Hematopoietic multipotent progenitor cell treated with erythropoietin and hydrocortisone succinate and interleukin-3 and kit ligand, for 8 days (in vitro differentiated cells): ENCODE results near the gene PRKAR1B.

ENCODE experiments used
- DNase-seq: peaks from one replicate; pipeline ENCODE4 v3.0.0-alpha.2; 2015

PRKAR1B gene

DNA sequence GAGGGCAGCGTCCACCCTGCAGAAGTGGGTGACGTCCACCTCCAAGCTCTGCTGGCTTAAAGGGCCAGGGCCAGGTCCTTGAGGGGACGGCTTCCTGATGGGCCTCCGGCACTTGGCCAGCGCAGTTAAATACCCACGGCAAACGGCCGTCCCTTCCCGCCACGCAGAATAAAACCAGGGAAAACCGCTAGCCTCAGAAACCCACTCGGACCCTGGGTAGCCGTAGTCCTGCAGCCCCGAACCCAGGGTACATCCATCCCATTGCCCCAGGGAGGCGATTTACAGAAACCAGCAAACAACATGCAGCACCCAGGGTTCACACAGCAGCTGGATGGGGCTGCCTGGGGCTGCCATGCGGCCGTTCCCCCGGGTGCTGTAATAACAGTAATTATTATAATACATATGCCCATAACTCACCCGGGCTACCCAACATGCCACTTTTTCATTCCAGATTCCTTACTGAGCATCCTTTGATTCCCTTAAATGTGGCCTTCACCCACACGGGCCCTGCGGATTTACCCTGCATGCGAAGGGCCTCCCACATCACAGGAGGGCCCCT, 126.0 kb downstream of the PRKAR1B start:
- DNase-seq: no peak

DNA sequence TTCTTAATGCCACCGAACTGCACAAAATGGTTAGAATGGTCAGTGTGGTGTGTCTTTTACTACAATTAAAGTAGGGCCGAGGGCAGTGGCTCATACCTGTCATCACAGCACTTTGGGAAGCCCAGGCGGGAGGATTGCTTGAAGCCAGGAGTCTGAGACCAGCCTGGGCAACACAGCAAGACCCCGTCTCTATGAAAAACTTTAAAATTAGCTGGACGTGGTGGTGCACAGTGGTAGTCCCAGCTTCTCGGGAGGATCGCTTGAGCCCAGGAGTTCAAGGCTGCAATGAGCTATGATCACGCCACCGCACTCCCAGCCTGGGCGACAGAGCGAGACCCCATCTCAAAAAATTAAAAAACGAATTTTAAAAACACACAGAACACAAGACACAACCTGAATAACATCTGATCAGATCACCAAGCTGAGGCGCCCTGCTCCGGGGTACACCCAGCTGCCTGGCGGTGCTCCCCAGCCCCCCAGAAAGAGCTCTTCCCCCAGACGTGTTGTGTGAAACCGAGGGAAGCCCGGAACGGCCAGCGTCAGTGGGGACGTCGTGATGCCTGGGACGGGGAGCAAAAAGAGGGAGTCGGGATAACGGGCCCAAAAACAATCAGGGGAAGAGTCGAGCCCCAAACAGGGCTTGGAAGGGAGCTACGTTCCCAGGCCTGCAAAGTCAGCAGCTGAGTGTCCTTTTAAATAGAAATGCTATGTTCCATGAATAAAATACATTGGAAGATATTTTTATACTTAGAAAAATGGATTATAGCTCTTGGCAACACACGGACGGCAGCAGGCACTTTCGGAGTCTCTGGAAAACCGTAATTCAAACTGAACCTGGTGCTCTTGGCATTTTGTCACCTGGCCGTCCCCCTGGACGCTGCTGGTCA, 126.7 kb downstream of the PRKAR1B start:
- DNase-seq: no peak

DNA sequence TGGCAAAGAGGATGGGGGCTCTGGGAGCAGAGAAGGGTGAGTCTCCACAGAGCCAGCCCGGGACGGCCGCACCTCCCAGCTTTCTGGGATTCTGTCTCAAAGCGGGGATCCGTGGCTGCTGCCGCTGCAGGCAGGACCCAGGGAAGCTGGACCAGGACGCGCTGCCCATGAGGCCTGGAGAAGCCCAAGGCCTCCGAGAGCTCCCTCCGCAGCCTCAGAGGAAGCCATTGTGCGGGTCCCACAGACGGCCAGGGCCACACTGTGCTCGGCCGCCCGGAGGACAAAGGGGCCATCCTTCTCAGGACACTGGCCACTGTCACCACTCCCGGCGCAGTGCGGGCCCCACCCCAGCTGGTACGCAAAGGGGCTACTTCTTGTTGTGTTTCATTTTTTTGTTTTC, 128.2 kb downstream of the PRKAR1B start:
- DNase-seq: no peak

- DNase-seq: no peak
Observed at GRCh38 chr7:597348-598178, 129.5 kb downstream of the PRKAR1B start.

- DNase-seq: no peak
Observed at GRCh38 chr7:596819-597182, 130.3 kb downstream of the PRKAR1B start.

- no peak for DNase-seq
Observed at GRCh38 chr7:596071-596818, 130.8 kb downstream of the PRKAR1B start.

DNA sequence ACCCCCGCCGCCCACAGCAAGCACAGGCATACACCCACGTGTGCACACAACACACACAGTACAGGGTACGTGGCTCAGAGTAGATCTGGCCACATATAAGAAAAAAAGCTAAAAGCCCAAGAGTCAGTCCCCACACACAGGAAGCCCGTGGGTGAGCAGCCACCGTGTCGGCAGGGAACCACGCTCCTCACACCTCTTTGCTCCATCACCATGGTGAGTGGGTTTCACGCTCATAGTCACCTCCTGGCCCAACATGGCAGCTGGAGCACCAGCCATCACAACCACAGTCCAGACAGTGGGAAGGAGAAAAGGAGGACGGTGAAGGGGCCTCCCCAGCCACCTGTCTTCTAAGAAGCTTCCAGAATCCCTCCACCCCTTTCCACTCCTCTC, 131.5 kb downstream of the PRKAR1B start:
- DNase-seq: no peak

- DNase-seq: no peak
Observed at GRCh38 chr7:594920-595620, 132.0 kb downstream of the PRKAR1B start.

- DNase-seq: no peak
Observed at GRCh38 chr7:594212-594913, 132.7 kb downstream of the PRKAR1B start.

DNA sequence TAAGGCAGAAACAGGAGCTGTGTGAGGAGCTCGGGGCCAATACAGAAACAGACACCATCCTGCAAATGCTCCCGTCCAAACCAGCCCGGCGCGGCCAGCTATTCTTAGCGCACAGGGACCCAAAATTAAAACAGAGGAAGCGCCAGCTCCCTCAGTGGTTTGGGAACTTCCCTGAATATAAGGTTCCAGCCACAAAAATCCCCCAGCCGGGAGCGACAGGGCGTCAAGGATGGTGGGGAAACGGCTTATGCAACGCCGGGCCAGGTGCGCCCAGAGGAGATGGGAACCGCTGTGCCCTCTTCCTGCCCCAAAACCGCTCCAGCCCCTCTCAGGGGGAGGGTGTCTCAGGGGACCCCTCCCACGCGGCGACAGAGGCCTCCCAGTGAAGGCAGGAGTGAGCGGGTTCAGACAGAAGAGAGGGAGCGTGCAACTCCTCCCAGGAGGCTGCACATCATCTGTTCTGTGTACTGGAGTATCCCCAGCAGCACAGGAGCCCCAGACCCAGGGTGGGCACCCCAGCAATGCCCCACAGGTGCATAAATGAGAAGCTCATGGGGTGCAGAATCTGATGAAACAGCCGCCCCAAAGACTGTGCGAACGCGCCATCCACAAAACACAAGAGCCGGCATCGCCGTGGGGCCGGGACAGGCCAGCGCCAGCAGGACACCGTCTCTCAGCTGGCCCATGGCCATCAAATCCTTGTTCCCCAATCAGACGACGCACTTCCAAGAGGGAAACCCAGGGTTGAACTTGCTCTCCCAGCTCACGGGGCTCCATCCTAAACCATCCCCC, 133.6 kb downstream of the PRKAR1B start:
- DNase-seq: no peak

- DNase-seq: no peak
Observed at GRCh38 chr7:591856-592628, 135.0 kb downstream of the PRKAR1B start.

DNA sequence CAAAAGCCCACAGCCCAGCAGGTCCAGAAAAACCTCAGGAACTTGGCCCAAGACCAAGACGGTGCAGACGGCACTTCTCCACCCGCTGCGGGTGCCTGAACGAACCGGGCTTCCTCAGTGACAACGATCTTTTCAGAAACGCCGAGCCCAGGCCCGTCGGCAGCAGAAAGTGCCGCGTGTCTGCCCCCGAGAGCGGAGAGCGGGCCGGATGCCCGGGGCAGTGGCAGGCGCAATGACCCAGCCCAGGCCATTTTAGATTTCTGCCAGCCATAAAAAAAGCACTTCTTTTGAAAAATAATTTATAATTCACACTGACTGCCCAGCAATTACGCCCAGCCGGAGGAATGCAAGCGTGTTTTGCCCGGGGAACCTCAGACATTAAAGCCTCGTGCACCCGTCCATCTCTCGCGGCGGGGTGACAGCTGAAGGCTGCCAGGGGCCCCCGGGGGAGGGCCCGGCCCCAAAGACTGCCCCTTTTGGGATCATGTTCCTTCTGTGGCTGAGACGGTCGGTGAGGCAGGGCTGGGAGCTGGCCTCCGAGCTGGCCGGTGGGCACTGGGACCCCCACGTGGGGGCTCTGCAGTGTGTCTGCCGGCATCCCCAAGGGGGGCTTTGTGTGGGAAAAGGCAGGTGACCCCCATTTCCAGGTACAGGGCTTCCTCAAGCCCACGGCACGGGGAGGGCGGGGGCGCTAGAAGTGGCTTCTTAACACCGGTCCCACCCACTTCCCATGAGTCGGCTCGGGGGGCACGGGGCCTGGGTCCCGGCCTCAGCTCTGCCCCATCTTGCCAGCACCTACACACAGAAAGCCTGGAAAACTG, 136.1 kb downstream of the PRKAR1B start:
- DNase-seq: no peak

DNA sequence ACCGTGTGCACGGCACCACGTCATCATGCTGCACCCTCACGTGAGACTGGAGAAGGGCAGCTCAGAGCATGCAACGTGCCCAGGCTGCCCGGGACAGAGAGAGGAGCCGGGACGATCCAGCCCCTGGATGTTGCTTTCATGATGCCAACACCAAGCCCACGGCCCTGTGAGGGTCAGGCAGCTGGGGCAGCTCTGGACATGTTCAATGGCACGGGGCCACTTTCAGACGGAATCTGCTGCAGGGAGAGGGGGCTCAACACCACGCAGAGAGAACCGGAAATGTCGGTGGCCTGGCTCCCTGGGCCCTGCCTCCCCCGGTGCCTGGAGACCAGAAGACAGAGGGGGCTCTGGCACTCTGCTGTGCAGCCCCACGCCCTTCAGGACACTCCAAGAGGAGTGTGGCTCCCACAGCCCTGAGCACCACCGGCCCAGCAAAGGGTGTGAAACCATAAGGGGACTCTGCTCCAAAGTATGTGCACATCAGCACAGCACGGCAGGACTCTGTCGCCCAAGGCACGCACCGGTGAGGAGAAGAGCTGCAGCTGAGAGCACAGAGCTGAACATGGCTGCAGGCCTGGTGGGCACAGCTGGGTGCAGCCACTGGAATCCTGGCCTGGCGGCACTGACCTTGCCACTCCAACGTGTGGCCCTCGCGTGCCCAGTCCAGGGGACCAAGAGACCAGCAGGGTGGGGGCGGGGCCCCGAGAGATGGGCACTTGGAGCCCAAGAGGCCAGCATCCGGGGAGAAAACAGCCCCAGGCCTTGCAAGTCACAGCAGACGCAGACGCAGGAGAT, 137.1 kb downstream of the PRKAR1B start:
- no peak for DNase-seq

GRCh38 chr7:587767-588166, 139.3 kb downstream of the PRKAR1B start:
- DNase-seq: no peak

DNA sequence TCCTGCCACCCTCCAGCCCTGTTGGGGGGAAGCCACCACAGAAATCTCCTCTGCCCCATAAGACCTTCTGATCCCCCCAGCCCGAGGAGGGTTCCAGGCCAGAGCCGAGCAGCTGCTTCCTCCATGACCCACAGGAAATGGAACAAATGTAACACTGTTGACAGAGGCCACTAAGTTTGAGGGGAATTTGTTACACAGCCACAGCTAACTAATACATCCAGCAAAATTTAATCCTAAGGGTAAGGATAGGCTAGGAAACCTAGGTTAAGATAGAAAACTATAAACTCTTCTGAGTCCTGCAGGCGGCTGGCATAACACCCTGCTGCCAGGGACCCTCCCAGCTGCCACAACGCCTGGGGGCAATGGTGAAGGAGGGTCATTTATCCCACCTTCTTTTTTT, 140.6 kb downstream of the PRKAR1B start:
- DNase-seq: no peak

GRCh38 chr7:585873-586272, 141.2 kb downstream of the PRKAR1B start:
- DNase-seq: no peak

DNA sequence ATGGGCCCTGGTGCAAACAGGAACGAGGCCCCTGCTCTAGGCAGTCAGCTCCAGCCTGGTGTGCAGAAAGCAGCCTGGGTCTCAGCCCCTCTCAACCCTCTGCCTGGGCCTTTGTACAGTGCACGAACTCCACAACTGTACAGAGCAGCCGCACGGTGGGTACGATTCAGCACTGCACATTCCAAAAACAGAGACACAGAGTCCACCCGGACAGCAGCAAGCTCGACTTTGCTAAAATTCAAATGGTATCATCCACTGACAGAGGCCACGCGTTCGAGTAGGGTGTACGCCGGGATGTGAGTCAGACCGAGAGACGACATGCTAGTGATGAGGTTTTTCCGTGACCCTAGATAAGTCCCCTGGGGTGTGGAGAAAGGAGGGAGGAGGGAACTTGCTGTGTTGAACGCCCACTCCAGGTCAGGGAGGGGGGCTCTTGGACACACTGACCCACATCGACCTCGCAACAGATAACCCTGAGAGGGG, 141.8 kb downstream of the PRKAR1B start:
- peak; percentile 34 for DNase-seq

DNA sequence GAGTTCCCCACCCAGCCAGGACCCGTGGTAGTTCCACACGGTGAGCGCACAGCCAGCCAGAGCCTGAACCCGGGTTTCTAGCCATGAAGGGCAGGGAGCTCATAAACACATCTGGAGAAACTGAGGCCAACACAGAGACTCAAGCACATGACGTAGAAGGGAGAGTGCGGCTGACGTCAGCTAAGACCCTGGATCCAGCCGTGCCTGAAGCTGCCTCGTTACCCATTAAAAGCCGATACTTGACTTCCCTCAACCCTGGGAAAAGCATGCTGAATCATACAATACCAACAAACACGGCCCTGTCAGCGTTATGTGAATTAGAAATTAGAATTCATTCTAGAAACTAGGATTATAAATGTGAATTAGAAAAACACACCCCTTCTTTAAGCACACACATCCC, 142.3 kb downstream of the PRKAR1B start:
- DNase-seq: no peak
